Activated naive CD8-positive, alpha-beta T cell treated with anti-CD3 and anti-CD28 coated beads for 36 hours (primary cell): ENCODE measurements around the gene FANCC. TPM values are rescaled to one million over a fixed set of nuclear protein-coding genes. Genes with fewer than 3 reads are reported as not detected.
"Not testable (repeated sequence)": the region's sequence is repeated elsewhere in the genome, so short reads cannot be mapped to it uniquely, and the experiment has no call there.

Experiments
- DNase-seq: peaks from one replicate; pipeline ENCODE4 v3.0.0; 2021
- H3K27ac Mint-ChIP-seq: one replicate; pipeline ENCODE4 v1.8.0; 2022; ENCODE audit warnings: mild to moderate bottlenecking, moderate library complexity, mixed read lengths
- H3K27me3 Mint-ChIP-seq: one replicate; pipeline ENCODE4 v1.8.0; 2022; ENCODE audit warnings: mild to moderate bottlenecking, mixed read lengths
- H3K36me3 Mint-ChIP-seq: one replicate; pipeline ENCODE4 v1.8.0; 2021; ENCODE audit warnings: mild to moderate bottlenecking, mixed read lengths
- H3K4me1 Mint-ChIP-seq: one replicate; pipeline ENCODE4 v1.8.0; 2021; ENCODE audit warnings: mixed read lengths
- H3K4me3 Mint-ChIP-seq: one replicate; pipeline ENCODE4 v1.8.0; 2022; ENCODE audit warnings: mild to moderate bottlenecking, moderate library complexity, mixed read lengths
- H3K9me3 Mint-ChIP-seq: one replicate; pipeline ENCODE4 v1.8.0; 2022; ENCODE audit warnings: mixed read lengths
- total RNA-seq, 2 experiments: library from RNA; stranded (reverse); gene quantifications; one replicate each; pipeline ENCODE4 v1.2.3, GENCODE V29; 2021

FANCC gene
- total RNA-seq, 2 experiments from 2014 or later: 16.0 to 16.5 TPM

DNA sequence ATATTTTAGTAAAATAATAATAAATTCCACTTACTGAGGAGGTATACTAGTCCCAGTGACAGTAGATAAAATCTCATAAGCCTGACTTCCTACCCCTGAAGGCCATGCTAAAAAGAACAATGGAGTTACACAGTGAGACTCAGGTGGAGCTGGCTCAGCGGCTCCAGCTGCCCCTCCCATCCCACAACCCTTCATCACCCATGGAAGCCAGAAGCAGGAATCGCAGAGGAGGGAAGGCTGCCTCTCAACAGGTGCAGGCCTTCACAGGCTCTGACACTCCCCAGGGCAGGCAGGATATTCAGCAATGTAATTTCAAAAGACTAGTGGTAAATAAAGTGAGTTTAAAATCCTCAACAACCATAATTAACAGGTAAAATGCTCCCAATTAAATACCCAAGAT is 67.5 kb downstream of the FANCC start:
- Mint-ChIP-seq H3K27me3 (no peaks in the 10 kb centered on the region), H3K27ac (no peak overlapping the region), H3K4me3 (no peak overlapping the region), H3K36me3 (peaks cover 17% of the 10 kb centered on the region), H3K4me1 (no peaks in the 10 kb centered on the region), H3K9me3 (no peaks in the 10 kb centered on the region)
- DNase-seq: no peak

DNA sequence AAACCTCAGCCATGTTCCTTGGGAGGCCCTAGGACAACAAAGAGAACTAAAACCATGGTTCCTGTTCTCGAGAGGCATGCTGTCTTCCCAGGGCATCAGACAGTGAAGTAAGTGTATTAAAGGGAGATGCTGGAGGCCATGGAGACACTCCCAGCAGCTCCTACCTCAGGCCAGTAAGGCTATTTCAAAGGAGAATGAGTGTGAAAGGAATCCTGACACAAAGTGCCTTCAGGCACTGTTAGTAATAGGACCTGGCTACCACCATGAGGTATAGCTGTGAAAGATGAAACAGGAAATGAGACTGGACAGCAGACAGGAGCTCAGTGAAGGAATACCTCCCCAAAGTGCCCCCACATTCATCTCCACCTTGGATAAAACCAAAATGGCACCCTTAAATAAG is 71.0 kb downstream of the FANCC start:
- H3K27me3 Mint-ChIP-seq: no peaks in the 10 kb centered on the region
- H3K36me3 Mint-ChIP-seq: peaks cover 19% of the 10 kb centered on the region
- H3K27ac Mint-ChIP-seq: no peak overlapping the region
- H3K4me1 Mint-ChIP-seq: no peaks in the 10 kb centered on the region
- no peak overlapping the region for H3K4me3 Mint-ChIP-seq
- DNase-seq: no peak
- no peaks in the 10 kb centered on the region for H3K9me3 Mint-ChIP-seq

DNA sequence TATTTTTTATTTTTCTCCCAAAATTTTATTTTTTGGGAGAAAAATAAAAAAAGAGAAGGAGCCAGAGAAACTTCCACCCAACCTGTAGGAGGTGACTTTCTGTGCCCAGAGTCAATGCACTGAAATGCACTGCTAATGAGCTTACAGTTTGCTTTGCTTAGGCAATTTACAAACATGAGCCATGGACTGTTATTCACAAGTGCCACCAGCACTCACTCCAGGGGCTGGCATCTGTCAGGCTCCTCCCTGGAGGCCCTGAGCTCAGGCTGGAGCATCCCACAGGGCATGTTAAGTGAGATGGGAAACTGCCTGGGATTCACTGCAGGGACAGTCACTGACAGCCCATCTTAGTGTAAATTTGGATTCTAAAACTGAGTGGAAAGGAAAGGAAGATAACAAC is 74.9 kb downstream of the FANCC start:
- peaks cover 21% of the 10 kb centered on the region for H3K36me3 Mint-ChIP-seq
- H3K4me3 Mint-ChIP-seq: no peak overlapping the region
- no peaks in the 10 kb centered on the region for H3K4me1 Mint-ChIP-seq
- H3K27me3 Mint-ChIP-seq: no peaks in the 10 kb centered on the region
- no peak overlapping the region for H3K27ac Mint-ChIP-seq
- DNase-seq: no peak
- H3K9me3 Mint-ChIP-seq: no peaks in the 10 kb centered on the region

DNA sequence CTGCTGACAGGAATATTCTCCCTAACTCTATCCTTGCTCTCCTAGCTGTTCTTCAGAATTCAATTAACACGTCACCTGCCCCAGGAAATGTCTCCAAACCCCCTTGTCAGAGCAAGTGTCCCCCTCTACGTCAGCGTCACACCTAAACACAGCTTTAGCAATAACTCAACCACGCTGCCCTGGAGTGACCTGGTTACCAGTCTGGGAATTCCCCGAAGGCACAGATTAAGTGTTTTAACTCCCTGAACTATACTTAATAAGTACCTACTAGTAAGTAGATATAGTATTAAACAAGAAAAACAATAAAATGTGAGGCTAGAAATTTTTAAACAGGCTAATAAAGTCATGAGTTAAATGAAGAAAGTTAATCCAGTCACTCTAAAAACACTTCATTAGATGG is 78.4 kb downstream of the FANCC start:
- Mint-ChIP-seq H3K36me3 (peaks cover 12% of the 10 kb centered on the region), H3K27me3 (no peaks in the 10 kb centered on the region), H3K9me3 (no peaks in the 10 kb centered on the region), H3K4me1 (no peaks in the 10 kb centered on the region), H3K4me3 (no peak overlapping the region), H3K27ac (no peak overlapping the region)
- DNase-seq: no peak

DNA sequence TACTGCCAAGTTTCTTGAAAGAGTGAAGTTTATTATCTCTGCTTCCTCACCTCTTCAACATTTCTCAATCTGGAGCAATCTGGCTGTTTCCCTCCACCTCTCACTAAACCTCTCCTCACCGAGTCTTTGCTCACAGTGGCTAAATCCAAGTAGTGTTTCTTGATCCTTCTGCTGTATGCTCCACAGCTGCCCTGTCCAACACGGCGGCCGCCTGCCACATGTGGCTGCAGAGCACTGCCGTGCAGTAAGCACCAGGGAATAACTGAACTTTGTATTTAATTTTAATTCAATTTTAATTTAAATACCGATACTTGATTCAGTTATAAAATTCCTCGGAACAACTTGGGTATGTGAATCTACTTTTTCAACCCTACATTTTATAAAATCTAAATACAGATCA is 80.2 kb downstream of the FANCC start:
- Mint-ChIP-seq H3K4me3 (no peak overlapping the region), H3K27me3 (no peaks in the 10 kb centered on the region), H3K36me3 (peaks cover 13% of the 10 kb centered on the region), H3K9me3 (no peaks in the 10 kb centered on the region), H3K4me1 (no peaks in the 10 kb centered on the region), H3K27ac (no peak overlapping the region)
- no peak for DNase-seq

DNA sequence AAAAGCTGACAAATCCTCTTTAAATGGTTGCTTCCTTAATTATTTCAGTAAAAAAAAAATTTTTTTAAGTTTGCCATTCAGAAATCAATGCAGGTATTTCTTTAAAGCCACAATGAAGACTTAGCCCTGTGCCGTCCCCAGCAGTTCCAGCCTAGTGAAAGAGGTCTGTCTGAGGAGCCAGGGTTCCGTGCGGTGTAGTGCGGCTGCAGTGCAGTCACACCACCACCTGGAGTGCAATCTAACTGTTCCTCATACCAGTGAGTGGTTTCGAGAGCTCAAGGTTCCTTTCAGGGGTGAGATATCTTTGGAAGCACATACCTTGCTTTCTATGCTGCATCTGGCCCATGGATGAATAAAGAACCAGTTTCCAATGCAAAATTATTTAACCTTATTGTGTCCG is 87.5 kb downstream of the FANCC start:
- no peak for DNase-seq
- Mint-ChIP-seq H3K27me3 (no peaks in the 10 kb centered on the region), H3K27ac (no peak overlapping the region), H3K4me3 (no peak overlapping the region), H3K9me3 (peaks cover 1% of the 10 kb centered on the region), H3K4me1 (no peaks in the 10 kb centered on the region), H3K36me3 (peaks cover 28% of the 10 kb centered on the region)

DNA sequence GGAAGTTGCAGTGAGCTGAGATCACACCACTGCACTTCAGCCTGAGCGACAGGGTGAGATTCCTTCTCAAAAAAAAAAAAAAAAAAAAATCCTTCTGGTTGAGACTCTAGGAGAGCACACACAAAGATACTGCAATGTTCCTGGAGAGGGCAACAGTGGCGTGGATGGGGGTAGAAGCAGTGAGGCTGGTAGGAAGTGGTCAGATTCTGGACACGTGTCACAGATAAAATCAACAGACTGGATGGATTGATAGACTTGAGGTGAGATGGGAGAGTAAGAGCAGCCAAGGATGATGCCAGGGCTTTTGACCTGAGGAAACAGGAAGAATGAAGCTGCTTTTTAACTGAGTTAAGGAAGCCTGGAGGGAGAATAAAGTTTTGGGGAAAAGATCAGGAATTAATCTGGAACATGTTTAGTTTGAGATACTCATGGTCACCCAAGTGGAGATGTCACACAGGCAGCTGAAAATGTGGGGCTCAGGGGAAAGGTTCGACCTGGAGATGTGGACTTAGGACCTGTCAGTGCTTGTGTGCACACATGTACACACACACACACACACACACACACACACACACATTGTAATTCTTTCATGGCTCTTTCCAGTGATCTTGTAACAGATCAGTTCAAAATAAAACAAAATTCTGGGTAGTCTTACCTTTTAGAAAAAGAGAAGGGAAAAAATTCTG is 88.1 kb downstream of the FANCC start:
- no peaks in the 10 kb centered on the region for H3K4me1 Mint-ChIP-seq
- no peak for DNase-seq
- no peak overlapping the region for H3K27ac Mint-ChIP-seq
- no peaks in the 10 kb centered on the region for H3K27me3 Mint-ChIP-seq
- peaks cover 1% of the 10 kb centered on the region for H3K9me3 Mint-ChIP-seq
- no peak overlapping the region for H3K4me3 Mint-ChIP-seq
- H3K36me3 Mint-ChIP-seq: peaks cover 24% of the 10 kb centered on the region

DNA sequence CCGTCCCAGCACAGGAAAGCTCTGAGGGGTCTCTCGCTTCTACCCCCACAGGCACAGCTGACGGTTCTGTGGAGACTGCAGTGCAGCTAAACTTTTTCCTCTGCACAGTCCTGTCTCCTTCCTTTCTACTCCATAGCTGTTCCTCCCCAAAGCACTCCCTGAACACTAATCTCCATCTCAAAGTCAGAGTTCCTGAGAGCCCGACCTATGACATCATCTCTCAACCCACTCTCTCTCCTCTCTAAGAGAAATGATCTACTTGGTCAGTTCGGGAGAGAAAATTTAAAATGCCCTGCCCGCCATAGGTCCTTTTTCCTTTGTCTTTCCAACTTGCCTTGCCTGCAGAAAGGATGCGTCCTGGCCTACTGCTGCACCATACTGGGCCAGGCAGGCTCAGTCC is 90.6 kb downstream of the FANCC start:
- H3K4me1 Mint-ChIP-seq: no peaks in the 10 kb centered on the region
- H3K27me3 Mint-ChIP-seq: no peaks in the 10 kb centered on the region
- no peak overlapping the region for H3K27ac Mint-ChIP-seq
- H3K4me3 Mint-ChIP-seq: no peak overlapping the region
- peaks cover under 1% of the 10 kb centered on the region for H3K9me3 Mint-ChIP-seq
- H3K36me3 Mint-ChIP-seq: peaks cover 15% of the 10 kb centered on the region
- no peak for DNase-seq

DNA sequence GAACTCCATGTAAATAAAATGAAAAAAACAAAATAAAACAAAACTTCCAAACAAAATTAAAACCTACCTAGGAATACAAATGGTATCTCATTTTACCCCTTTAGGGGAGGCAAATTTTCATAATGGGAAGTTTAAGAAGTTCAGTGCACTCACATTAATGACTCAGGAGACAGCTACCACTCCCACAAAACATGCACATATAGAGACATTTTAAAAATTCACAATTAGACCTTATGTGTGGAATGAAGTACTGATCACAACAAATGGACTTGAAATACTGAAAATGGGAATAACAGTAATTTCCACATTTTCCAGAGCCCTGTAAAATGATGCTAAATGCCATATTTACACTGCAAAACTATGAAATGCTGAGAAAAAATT is 91.8 kb downstream of the FANCC start:
- Mint-ChIP-seq H3K27me3 (no peaks in the 10 kb centered on the region), H3K36me3 (peaks cover 8% of the 10 kb centered on the region)

DNA sequence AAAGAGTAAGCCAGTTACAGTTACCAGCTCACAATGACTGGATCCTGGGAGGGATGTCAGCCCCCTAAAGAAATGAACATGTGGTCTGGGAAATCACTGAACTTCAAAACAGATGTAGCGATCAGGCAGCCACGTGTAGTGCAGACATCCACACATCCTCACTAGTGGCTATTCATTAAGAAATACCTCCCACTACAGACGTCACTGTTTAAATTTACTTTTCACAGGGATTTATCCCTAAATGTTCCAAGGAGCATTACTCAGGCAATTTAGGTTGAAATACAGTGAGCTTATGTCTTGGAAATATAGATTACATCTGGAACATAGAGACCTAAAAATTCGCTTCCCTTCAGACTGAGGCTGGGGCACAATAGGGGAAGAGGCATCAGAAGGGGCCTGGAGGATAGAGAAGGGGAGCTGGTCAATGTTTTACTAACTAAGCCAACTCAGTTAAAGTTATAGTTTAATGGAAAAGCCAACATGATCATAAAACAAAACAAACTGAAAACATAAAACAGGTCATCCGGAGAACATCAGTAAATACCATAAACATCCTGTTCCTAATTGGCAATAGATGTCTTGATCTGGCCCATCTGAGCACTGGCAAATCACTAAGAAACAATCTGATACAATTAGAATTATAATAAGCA is 92.3 kb downstream of the FANCC start:
- no peak overlapping the region for H3K4me3 Mint-ChIP-seq
- no peaks in the 10 kb centered on the region for H3K9me3 Mint-ChIP-seq
- H3K27me3 Mint-ChIP-seq: no peaks in the 10 kb centered on the region
- no peak overlapping the region for H3K27ac Mint-ChIP-seq
- no peak for DNase-seq
- no peaks in the 10 kb centered on the region for H3K4me1 Mint-ChIP-seq
- peaks cover 7% of the 10 kb centered on the region for H3K36me3 Mint-ChIP-seq

More for the DNA sequence above, 91.8 kb downstream of the FANCC start:
- H3K27ac Mint-ChIP-seq: no peak overlapping the region
- no peak for DNase-seq
- no peak overlapping the region for H3K4me3 Mint-ChIP-seq
- no peaks in the 10 kb centered on the region for H3K4me1 Mint-ChIP-seq
- H3K9me3 Mint-ChIP-seq: no peaks in the 10 kb centered on the region

DNA sequence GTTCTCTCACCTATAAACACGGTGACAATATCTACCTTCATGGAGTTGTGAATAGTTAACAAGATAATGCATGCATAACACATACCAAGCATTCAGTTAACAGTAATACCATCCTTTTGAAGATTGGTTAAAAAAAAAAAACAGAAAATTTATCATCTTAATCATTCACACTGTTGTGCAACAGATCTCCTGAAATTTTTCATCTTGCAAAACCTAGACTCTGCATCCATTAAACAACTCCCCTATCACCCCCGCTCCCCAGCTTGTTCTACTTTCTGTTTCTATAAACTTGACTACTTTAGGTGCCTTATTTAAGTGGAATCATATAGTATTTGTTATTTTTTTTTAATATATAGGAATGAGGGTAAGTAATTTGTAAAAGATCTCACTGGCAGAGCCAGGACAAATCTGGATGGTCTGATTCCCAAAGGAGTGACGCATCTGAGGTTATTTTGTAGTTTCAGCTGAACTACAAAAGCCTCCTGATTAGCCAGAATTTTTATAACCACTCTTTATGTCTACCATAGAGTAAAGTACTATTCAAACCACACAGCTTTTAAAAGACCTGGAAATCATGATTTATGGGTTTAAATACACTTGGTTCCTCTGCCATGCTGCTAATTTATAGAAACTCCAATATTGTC is 93.0 kb downstream of the FANCC start:
- Mint-ChIP-seq H3K4me3 (no peak overlapping the region), H3K27ac (no peak overlapping the region), H3K27me3 (no peaks in the 10 kb centered on the region), H3K9me3 (no peaks in the 10 kb centered on the region), H3K4me1 (no peaks in the 10 kb centered on the region), H3K36me3 (peaks cover 11% of the 10 kb centered on the region)
- no peak for DNase-seq

DNA sequence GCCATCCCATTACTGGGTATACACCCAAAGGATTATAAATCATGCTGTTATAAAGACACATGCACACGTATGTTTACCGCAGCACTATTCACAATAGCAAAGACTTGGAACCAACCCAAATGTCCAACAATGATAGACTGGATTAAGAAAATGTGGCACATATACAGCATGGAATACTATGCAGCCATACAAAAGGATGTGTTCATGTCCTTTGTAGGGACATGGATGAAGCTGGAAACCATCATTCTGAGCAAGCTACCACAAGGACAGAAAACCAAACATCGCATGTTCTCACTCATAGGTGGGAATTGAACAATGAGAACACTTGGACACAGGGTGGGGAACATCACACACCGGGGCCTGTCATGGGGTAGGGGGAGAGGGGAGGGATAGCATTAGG is 97.2 kb downstream of the FANCC start:
- not testable (repeated sequence) for H3K27ac Mint-ChIP-seq, H3K4me3 Mint-ChIP-seq

DNA sequence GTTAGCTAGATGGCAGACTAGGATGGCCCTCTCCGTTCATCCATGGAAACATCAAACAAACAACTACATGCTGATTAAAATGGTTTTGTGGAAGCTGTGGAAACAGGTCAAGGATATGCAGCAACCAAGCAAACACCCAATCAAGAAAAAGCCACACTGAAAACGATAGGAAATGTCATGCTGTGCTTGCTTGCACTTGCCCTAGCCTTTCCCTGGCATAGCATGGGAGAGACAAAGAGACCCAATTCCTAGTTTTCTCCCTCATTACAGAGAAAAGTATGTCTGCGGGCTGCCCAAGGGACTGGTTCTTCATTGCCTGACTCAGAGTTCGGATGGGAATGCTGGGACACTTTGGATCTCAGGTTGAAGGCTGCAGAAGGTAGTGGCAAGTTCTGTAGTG is 98.7 kb downstream of the FANCC start:
- Mint-ChIP-seq H3K36me3 (peaks cover 8% of the 10 kb centered on the region), H3K9me3 (no peaks in the 10 kb centered on the region)

More for the DNA sequence above, 97.2 kb downstream of the FANCC start:
- not testable (repeated sequence) for DNase-seq, H3K27me3 Mint-ChIP-seq, H3K36me3 Mint-ChIP-seq, H3K4me1 Mint-ChIP-seq, H3K9me3 Mint-ChIP-seq

DNA sequence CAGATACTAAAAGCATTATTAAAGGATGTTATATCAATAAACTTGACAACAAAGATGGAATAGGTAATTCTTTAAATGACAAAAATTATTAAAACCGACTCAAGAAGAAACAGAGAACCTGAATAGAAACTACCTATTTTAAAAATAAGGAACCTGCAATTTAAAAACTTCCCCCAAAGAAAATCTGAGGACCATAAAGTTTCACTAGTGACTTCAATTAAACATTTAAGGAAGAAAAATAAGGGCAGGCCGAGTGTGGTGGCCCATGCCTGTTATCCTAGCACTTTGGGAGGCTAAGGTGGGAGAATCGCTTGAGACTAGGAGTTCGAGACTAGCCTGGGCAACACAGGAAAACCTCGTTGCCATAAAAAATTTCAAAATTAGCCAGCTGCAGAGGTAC is 99.6 kb downstream of the FANCC start:
- H3K27me3 Mint-ChIP-seq: no peaks in the 10 kb centered on the region
- no peak overlapping the region for H3K4me3 Mint-ChIP-seq
- peaks cover 8% of the 10 kb centered on the region for H3K4me1 Mint-ChIP-seq
- DNase-seq: no peak
- H3K9me3 Mint-ChIP-seq: no peaks in the 10 kb centered on the region
- H3K27ac Mint-ChIP-seq: no peak overlapping the region
- H3K36me3 Mint-ChIP-seq: peaks cover 8% of the 10 kb centered on the region

More for the DNA sequence above, 98.7 kb downstream of the FANCC start:
- Mint-ChIP-seq H3K27me3 (no peaks in the 10 kb centered on the region), H3K4me1 (peaks cover 8% of the 10 kb centered on the region), H3K4me3 (no peak overlapping the region), H3K27ac (no peak overlapping the region)
- no peak for DNase-seq

DNA sequence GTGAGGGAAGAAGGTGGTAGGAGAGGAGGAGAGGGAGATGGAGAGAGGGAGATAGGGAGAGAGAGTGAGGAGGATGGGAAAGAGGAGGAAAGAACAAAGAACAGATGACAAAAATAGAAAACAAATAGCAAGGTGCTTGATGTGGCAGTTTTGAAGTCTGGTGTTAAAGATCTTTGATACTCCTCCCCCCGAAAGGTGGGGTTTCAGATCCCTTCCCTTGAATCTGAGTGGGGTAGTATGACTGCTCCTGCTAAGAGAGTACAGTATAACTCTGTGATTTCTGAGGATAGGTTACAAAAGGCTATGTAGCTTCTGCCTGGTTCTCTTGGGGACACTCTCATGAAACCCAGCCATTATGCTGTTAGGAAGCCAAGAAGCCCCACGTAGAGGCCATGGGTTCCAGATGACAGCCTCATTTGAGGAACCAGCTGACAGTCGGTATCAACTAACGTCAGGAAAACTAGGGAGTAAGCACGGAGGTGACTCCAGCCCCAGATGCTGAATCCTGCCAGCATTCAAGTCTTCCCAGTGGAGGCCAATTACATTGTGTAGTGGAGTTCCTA is 102.1 kb downstream of the FANCC start:
- Mint-ChIP-seq H3K4me1 (peaks cover 8% of the 10 kb centered on the region), H3K4me3 (no peak overlapping the region), H3K9me3 (no peaks in the 10 kb centered on the region), H3K27me3 (no peaks in the 10 kb centered on the region), H3K36me3 (peaks cover 7% of the 10 kb centered on the region), H3K27ac (no peak overlapping the region)
- no peak for DNase-seq
